ENCODE measurements around the gene GATA6. TPM values are rescaled to one million over a fixed set of nuclear protein-coding genes. Genes with fewer than 3 reads are reported as not detected.
"Not testable (repeated sequence)": the region's sequence is repeated elsewhere in the genome, so short reads cannot be mapped to it uniquely, and the experiment has no call there.

Gene GATA6
- total RNA-seq, 2 donors from 2014 or later: not detected

DNA sequence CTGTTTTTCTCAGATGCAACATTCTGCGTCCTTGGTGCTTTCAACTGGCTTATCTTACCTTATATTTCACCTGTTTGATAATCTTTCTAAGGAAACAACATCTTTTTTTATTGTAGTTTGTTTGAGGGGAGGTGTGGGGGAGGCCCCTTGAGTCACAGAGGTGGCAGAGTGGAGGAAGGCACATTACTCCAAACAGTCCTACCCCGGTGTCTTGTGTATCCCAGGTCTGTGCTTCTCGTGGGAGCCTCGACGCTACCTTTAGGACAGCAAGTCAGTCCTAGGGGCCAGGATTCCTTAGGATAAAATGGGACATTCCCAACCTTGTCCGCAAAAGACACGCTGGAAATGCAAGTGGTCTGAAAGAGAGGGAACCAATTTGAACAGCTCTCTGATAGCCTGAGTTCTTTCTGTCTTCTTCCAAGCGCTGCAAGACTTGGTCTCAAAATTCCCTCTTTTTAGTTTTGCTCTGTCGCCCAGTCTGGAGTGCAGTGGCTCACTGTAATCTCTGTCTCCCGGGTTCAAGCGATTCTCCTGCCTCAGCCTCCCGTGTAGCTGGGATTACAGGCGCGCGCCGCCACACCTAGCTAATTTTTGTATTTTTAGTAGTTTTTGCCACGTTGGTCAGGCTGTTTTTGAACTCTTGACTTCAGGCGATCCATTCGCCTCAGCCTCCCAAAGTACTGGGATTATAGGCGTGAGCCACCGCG is 4.0 kb downstream of the GATA6 start:
- Mint-ChIP-seq H3K9me3 (no peaks in the 10 kb centered on the region), H3K27ac (no peak overlapping the region), H3K36me3 (peaks cover 0 to 9% of the 10 kb centered on the region in 2 donors)
- DNase-seq (ENCODE audit: low spot score in 2 of 2) (no peak), ATAC-seq (no peak)

DNA sequence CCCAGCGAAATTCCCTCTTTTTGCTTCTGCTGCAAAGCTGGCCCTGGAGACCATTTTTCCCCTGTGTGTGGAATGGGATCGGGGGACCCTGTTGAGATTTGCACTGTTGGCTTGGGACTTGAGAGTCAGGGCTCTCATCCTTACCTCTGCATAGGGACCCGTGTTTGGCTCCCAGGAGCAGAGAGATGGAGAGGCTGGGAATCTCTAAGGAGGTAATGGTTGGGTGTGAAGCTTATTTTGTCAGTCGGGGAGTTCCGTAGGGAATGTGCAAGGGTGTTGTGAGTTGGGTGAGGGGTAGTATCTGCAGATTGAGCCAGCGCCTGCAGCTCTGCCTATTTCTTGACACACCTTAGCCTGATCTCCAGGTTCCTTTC is 4.5 kb downstream of the GATA6 start:
- H3K9me3 Mint-ChIP-seq: no peaks in the 10 kb centered on the region
- ATAC-seq (no peak), DNase-seq (ENCODE audit: low spot score in 2 of 2) (no peak)
- H3K36me3 Mint-ChIP-seq: peaks cover 0 to 9% of the 10 kb centered on the region in 2 donors
- H3K27ac Mint-ChIP-seq: no peak overlapping the region

DNA sequence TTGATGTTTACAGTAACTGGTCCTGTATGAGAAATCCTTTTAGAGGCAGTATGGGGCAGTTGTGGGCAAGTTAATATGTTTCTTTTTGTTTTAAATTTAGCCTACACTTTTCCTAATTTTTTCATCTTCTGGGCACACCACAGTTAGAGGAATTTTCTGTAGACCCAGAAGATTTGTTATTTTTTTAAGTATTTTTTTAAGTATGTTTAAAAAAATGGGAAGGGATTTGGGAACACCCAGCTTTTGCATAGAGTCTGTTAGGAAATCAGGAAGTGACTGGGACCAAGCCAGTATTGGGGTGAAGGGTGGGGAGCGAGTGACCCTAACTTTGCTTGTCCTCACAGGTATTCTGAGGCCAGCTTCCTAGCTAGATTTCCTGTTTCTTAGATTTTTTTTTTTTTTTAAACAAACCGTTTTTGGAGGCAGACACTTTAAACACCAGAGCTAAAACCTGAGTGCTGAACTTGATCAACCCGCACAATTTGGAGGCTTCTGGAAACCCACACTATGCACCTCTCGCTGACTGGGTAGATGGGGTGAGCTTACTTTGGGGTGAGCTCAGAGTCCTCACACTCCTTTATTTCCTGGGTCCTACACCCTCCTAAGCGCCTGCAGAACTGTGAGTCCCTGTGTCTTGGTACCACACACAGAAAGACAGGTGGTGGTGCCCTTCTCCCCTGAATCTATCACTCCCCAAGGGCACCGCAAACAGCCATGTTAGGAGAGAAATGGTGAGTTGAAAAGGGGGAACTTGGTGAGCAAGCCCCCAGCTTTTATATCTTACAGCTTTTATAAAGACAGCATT is 5.2 kb downstream of the GATA6 start:
- ATAC-seq (no peak), DNase-seq (ENCODE audit: low spot score in 2 of 2) (no peak)
- Mint-ChIP-seq H3K9me3 (no peaks in the 10 kb centered on the region), H3K27ac (no peak overlapping the region), H3K36me3 (peaks cover 0 to 9% of the 10 kb centered on the region in 2 donors)

DNA sequence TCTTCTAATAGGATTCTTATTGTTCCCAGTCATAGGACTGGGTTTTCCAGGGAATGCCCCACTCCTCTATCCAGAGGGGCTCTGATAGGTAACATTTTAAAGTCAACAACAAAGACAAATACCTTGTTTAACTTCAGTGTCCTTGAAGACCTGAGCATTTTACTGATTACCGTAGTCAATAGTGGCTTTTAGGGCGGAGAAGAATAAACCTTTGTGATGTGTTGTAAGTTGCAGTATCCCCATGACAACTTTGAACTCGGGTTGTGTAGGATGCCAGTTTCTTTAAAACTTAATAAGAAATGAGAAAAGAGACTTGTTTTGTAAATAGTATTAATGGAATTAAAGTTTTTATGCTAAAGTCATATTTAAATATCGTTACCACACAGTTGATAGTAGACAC is 6.0 kb downstream of the GATA6 start:
- Mint-ChIP-seq H3K27ac (no peak overlapping the region), H3K9me3 (no peaks in the 10 kb centered on the region), H3K36me3 (peaks cover 0 to 8% of the 10 kb centered on the region in 2 donors)
- no peak for ATAC-seq
- DNase-seq (ENCODE audit: low spot score in 2 of 2): no peak

DNA sequence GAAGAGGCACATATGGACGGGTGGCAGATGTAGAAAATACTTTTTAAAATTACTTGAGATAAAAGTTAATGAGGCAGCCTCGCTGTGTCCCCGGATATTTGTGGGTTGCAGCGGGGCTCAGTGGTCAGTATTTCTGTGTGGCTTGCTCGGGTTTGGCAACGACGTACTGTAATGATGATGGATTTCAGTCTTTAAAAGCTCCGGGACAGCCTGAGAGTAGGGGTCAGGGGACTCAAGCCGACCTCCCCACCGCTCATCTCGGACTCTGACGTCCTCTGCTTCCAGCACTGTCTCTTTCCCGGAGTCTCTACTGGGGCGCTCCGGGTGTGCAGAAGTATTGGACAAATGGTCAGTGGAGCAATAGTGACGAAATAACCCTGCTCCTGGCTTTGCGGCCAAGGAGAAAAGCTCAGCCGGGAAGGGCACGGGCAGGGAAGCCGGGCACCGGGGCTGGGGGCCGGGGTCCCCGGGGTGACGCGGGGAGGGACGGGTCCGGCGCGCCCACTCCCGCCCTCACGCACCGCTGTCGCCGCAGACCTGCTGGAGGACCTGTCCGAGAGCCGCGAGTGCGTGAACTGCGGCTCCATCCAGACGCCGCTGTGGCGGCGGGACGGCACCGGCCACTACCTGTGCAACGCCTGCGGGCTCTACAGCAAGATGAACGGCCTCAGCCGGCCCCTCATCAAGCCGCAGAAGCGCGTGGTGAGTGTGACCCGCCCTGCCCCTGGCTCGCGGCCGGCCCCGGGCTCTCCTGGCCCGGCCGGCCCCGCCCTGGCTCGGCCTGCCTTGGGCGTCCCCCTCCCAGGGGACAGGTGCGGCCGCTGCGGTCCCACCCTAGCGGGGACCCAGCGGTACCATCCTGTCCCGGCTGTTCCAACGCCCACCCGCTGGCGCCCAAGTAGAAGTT is 7.3 kb downstream of the GATA6 start:
- Mint-ChIP-seq H3K27ac (no peak overlapping the region), H3K9me3 (no peaks in the 10 kb centered on the region), H3K36me3 (peaks cover 0 to 5% of the 10 kb centered on the region in 2 donors)
- no peak for ATAC-seq
- DNase-seq (ENCODE audit: low spot score in 2 of 2): no peak

DNA sequence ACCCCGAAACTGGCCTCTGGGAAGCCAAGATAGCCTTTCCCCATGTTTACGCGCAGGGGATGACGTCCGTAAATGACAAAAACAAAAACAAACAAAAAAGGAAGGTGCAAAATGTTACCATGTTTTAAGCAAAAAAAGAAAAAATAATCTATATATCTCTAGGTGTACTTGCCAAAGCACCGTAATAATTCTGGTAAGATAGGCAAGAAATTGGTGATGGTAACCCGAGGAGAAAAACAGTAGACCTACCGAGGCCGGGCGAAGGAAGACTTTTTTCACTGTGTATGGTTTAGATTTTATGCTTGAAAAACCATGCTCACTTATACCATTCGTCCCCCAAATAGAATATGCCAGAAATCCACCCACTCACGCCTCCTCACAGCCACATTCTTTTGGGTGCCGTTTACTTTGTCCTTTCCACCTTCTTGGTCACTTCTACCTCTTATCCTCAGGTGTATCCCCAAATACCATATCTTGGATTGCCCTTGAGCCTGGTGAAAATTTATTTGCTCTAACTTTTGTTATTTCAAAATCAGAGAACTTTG is 8.0 kb downstream of the GATA6 start:
- no peak for DNase-seq (ENCODE audit: low spot score in 2 of 2)
- H3K36me3 Mint-ChIP-seq: peaks cover 0 to 5% of the 10 kb centered on the region in 2 donors
- H3K9me3 Mint-ChIP-seq: no peaks in the 10 kb centered on the region
- no peak for ATAC-seq
- H3K27ac Mint-ChIP-seq: no peak overlapping the region

DNA sequence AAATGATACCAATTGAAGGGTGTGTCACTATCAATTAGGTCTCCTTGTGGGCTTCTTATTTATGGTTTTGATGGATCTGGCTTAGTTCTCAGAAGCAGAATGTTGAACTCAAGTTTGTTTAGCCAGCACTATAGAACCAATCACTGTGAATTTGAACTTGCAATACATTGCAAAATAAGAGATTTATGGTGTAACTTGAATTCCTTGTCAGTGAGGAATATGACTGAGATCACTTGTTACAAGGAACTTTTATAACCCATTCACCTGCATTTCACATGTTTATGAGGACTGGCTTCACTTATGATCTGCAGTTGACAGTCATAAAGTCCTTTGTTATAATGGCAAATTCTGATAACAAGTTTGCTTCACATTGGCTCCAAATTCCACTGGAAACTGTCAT is 9.8 kb downstream of the GATA6 start:
- H3K36me3 Mint-ChIP-seq: peaks cover 0 to 5% of the 10 kb centered on the region in 2 donors
- H3K9me3 Mint-ChIP-seq: no peaks in the 10 kb centered on the region
- no peak for ATAC-seq
- no peak for DNase-seq (ENCODE audit: low spot score in 2 of 2)
- no peak overlapping the region for H3K27ac Mint-ChIP-seq

DNA sequence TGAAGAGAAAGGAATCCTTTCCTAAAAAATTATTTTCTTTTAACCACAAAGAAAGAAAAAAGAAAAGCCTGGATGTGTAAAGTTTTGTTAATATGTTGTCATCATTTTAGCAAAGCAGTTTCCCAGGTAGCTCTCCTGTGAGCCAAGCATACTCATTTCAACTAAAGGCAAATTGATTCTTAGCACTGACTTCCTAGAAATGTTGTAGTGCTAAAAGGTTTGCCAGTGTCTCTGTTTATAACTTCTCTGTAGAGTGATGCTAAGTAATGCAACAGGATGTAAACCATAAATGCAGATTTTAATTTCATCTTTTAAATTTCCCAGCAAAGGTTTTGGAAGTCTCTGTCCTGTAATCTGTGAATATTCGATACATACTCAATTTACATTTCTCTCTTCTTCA is 10.2 kb downstream of the GATA6 start:
- H3K9me3 Mint-ChIP-seq: no peaks in the 10 kb centered on the region
- DNase-seq (ENCODE audit: low spot score in 2 of 2): no peak
- H3K36me3 Mint-ChIP-seq: peaks cover 0 to 5% of the 10 kb centered on the region in 2 donors
- no peak overlapping the region for H3K27ac Mint-ChIP-seq
- no peak for ATAC-seq

DNA sequence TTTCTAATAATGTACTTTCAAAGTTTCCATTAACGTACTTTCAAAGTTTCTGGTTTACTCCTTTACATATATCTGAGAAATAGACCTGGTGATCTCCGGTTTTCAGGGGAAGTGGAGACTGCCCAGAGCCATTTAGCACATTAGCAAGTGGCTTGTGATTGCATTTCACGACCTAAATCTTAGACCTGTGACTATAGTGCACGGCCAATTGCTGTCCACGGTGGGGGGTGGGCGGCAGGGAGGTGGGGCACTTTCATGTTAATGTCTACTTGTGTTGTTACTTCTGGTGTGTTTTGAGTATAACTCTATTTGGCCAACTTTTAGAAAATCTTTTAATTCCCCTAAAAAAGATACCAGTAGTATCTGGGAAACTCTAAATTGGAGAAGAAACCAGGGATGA is 11.3 kb downstream of the GATA6 start:
- no peak for DNase-seq (ENCODE audit: low spot score in 2 of 2)
- Mint-ChIP-seq H3K9me3 (no peaks in the 10 kb centered on the region), H3K27ac (no peak overlapping the region), H3K36me3 (peaks cover 0 to 5% of the 10 kb centered on the region in 2 donors)
- no peak for ATAC-seq

DNA sequence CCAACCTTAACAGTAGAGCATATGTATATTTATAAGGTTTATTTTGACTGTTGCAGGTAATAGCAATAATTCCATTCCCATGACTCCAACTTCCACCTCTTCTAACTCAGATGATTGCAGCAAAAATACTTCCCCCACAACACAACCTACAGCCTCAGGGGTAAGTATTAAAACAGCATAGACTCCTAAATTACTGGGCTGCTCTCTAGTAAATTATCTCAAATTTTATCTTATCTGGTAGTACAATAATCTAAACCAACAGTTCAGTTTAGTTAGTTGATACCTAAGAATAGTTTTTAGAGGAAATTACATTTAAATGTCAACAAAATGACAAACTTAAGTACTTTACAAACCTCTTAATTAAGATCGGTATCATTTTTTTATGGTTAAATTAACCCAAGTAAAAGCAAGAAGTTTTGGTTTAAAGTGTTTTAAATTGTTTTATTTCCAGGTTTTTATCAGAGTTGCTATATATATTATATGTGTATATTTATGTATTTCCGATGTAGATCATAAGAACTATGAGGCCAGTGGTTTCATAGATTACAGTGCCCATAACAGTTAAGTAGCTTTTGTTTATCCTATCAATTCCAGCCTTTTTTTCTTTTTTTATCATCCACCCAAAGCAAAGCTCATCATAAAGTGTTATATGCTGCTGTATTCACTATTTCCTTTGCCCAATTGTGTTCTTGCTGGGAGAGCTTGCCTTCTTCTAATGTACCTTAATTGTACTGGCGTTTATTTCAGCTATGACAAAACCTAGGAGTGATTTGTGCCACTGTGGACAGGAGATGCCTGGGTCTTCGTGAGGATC is 13.7 kb downstream of the GATA6 start:
- Mint-ChIP-seq H3K27ac (no peak overlapping the region), H3K9me3 (no peaks in the 10 kb centered on the region), H3K36me3 (peaks cover 0 to under 1% of the 10 kb centered on the region in 2 donors)
- DNase-seq (ENCODE audit: low spot score in 2 of 2) (no peak), ATAC-seq (no peak)

DNA sequence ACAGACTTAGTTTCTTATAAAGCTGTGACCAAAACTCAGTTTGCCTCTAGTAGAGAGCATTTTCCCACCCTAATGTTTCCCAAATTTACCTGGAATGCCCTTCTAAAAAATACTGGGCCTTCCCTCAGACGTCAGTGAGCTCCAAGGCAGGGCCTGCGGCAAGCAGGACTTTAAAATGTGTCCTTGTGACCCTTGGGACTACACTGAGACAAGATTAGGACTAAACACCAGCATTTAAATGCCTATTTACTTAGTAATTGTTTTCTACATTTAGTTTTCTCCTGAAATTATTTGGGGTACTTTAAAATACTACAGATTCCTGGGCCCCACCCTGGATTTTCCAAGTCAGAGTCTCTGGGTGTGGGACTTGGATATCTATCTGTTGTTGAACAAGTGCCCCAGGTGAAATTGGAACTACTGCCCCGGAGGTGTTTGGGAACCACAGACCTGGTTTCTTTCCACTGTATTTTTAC is 14.3 kb downstream of the GATA6 start:
- H3K9me3 Mint-ChIP-seq: no peaks in the 10 kb centered on the region
- ATAC-seq: no peak
- no peak for DNase-seq (ENCODE audit: low spot score in 2 of 2)
- H3K27ac Mint-ChIP-seq: no peak overlapping the region
- peaks cover 0 to 5% of the 10 kb centered on the region in 2 donors for H3K36me3 Mint-ChIP-seq

DNA sequence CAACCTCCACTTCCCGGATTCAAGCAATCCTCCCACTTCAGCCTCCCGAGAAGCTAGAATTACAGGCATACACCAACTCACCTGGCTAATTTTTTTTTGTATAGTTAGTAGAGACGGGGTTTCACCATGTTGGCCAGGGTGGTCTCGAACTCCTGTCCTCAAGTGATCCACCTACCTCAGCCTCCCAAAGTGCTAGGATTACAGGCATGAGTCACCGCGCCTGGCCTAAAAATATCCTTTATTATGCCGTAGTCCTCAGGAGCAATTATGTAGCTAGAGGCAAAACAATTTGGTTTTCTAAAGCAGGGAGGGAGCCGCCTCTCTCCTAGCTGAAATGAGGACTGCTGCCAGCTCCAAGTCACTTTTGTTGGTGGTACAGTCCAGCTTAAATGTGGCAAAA is 15.2 kb downstream of the GATA6 start:
- H3K27ac Mint-ChIP-seq; H3K36me3 Mint-ChIP-seq; ATAC-seq; DNase-seq (ENCODE audit: low spot score in 2 of 2); H3K9me3 Mint-ChIP-seq: not testable (repeated sequence)

DNA sequence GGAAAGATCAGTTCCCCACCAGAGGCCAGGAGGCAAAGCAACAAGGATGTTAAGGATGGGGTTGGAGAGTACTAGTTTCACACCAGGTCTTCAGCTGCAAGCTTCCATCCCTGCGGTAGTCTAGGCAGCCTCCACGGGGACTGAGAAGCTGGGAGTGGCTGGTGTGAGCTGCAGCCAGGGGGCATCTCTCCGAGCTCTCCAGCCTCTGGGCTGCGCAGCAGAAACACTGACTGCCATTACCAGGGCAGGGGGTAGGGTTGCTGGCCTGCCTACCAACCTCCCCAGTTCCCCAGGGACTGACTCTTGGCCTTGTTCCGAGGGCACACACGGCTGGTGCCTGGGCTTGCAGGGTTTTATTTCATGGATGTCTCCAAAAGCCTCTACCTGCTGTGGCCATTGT is 15.9 kb downstream of the GATA6 start:
- no peaks in the 10 kb centered on the region for H3K9me3 Mint-ChIP-seq
- DNase-seq (ENCODE audit: low spot score in 2 of 2) (no peak), ATAC-seq (no peak)
- peaks cover 0 to 5% of the 10 kb centered on the region in 2 donors for H3K36me3 Mint-ChIP-seq
- no peak overlapping the region for H3K27ac Mint-ChIP-seq

DNA sequence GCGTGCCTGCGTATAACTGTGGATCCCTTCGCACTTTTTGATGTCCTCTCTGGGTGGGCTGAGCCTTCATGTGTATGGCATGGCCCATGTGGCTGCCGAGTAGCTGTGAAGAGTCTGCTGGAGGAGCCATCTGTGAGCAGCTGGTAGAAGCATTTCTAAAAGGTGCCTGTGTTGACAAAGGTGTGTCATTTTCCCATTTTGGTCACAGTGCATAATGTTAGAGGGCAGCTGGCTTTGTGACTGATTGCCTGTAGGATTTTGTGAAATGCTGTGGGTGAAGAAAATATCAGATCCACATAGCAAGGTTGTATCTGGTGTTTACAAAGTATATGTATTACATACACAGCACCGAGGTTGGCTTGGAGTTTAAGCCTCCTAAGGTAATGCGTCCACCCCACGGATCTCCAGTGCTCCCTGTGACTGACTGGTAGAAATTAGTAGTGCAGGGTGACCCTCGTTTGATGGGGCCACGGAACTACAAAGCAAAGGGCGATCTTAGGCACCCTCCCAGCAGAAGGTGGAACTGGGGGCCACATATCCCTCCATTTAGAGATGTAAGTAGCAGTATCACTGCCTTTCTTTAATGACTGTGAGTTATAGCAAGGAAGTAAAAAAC is 16.5 kb downstream of the GATA6 start:
- DNase-seq (ENCODE audit: low spot score in 2 of 2) (no peak), ATAC-seq (no peak)
- H3K9me3 Mint-ChIP-seq: no peaks in the 10 kb centered on the region
- no peak overlapping the region for H3K27ac Mint-ChIP-seq
- H3K36me3 Mint-ChIP-seq: peaks cover 0 to 5% of the 10 kb centered on the region in 2 donors

DNA sequence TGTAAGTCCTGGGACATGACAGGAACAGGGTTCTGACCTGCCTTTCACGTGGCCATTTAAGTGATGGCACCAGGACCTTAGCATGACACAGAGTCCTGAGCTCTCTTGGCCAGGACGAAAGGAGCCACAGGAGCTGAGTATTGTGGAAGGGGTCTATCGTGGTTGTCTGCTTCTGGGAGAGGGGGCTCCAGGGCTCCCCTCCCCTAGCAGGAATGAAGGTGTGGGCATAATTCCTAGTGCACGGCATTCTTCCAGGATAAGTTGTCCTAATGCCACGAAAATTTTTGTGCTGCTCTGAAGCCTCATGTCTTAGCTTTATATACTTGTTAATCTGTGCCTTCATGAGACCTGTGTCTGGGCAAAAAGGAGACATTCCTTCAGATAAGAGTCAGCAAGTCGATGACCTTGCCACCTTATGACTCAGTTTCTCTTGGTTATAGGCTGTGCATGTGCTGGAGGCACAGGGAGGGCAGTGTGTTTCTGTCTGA is 17.1 kb downstream of the GATA6 start:
- DNase-seq (ENCODE audit: low spot score in 2 of 2) (no peak), ATAC-seq (no peak)
- Mint-ChIP-seq H3K9me3 (no peaks in the 10 kb centered on the region), H3K27ac (no peak overlapping the region), H3K36me3 (peaks cover 0 to 5% of the 10 kb centered on the region in 2 donors)

Data from activated naive CD4-positive, alpha-beta T cell treated with anti-CD3 and anti-CD28 coated beads, Interleukin-2, amount 50 U/mL, for 72 hours (primary cell).